CD4-positive, alpha-beta T cell (primary cell): ENCODE data around the gene TCEANC. TPM values are rescaled to one million over a fixed set of nuclear protein-coding genes. Genes with fewer than 3 reads are reported as not detected.
A peak's percentile ranks its signal among the peaks of the same experiment; 100 is the strongest.

Source experiments
- ATAC-seq: fragments of 200-7000 bp; cut with Tn5 transposase; one replicate; pipeline ENCODE4 v1.10.0; 2022; ENCODE audit warnings: mild to moderate bottlenecking; ENCODE audit not compliant: poor library complexity
- CTCF ChIA-PET: fragments of 350-600 bp; sonication (Branson Sonifier 250); formaldehyde crosslinking; loops from one replicate; lab custom pipeline; 2021; ENCODE audit warnings: antibody characterized with exemption, inconsistent platforms; lab: Charles Lee
- POLR2A ChIA-PET: fragments of 350-600 bp; sonication (Branson Sonifier 250); formaldehyde crosslinking; loops from one replicate; lab custom pipeline; 2021; ENCODE audit warnings: antibody characterized with exemption, inconsistent platforms; lab: Charles Lee
- DNase-seq, 14 experiments: peaks; one replicate each; pipeline ENCODE4 v3.0.0-alpha.2; 2013 to 2020; ENCODE audit warnings: mixed read lengths in 2 of 14
- H3K27ac ChIP-seq, 2 donors: one replicate each; pipeline versions ENCODE4 v1.5.1 to v1.7.0; 2013; ENCODE audit warnings: low read length in 2 of 2, low read depth in 1 of 2, mild to moderate bottlenecking in 1 of 2
- H3K27me3 ChIP-seq, 2 experiments: 1 replicate in 1 of 2; 2 replicates in 1 of 2; pipeline versions ENCODE4 v1.6.1 to v1.7.0; 2013; ENCODE audit warnings: low read length in 2 of 2, control low read depth in 1 of 2, mild to moderate bottlenecking in 1 of 2, moderate library complexity in 1 of 2; ENCODE audit not compliant: insufficient read depth in 2 of 2, control insufficient read depth in 1 of 2
- H3K36me3 ChIP-seq: one replicate; pipeline ENCODE4 v1.6.1; 2013; ENCODE audit warnings: low read length, control low read depth; ENCODE audit not compliant: insufficient read depth
- H3K4me1 ChIP-seq: one replicate; pipeline ENCODE4 v1.6.1; 2013; ENCODE audit warnings: low read length, control low read depth; ENCODE audit not compliant: insufficient read depth
- H3K4me3 ChIP-seq: one replicate; pipeline ENCODE4 v1.5.1; 2013; ENCODE audit warnings: mild to moderate bottlenecking, low read length, moderate library complexity
- H3K9me3 ChIP-seq, 2 experiments: 1 replicate in 1 of 2; 2 replicates in 1 of 2; pipeline versions ENCODE4 v1.6.1 to v1.7.0; 2013; ENCODE audit warnings: low read length in 2 of 2, mild to moderate bottlenecking in 2 of 2, control low read depth in 1 of 2, moderate library complexity in 1 of 2; ENCODE audit not compliant: control insufficient read depth in 1 of 2, insufficient read depth in 1 of 2
- H3K27ac Mint-ChIP-seq: one replicate; pipeline ENCODE4 v1.8.0; 2020; ENCODE audit warnings: mixed read lengths
- H3K27me3 Mint-ChIP-seq: one replicate; pipeline ENCODE4 v1.8.0; 2021; ENCODE audit warnings: mixed read lengths
- H3K36me3 Mint-ChIP-seq: one replicate; pipeline ENCODE4 v1.8.0; 2021; ENCODE audit warnings: low read depth, mixed read lengths
- H3K4me1 Mint-ChIP-seq: one replicate; pipeline ENCODE4 v1.8.0; 2021; ENCODE audit warnings: low read depth, mixed read lengths
- H3K4me3 Mint-ChIP-seq: one replicate; pipeline ENCODE4 v1.8.0; 2020; ENCODE audit warnings: mild to moderate bottlenecking, mixed read lengths
- H3K9me3 Mint-ChIP-seq: one replicate; pipeline ENCODE4 v1.8.0; 2020; ENCODE audit warnings: mixed read lengths
- intact Hi-C, 2 experiments: fragments of 100-400 bp; cut with DNase I in 1 of 2; cut with micrococcal nuclease in 1 of 2; formaldehyde crosslinking; loops; one replicate each; pipeline versions ENCODE4 v1.15.1 to v1.9.0; 2023 to 2025; cut with DNase I, micrococcal nuclease
- total RNA-seq, 174 experiments: library from RNA in 2 of 174; stranded (reverse) in 2 of 174; gene quantifications; one replicate each; pipeline ENCODE4 v1.2.3 and lab custom pipeline; 2021 to 2026
- TF ChIP-seq, protein P1 (sequence below): fragments of 200-600 bp; IDR thresholded peaks from one replicate; pipeline ENCODE4 v1.8.0; 2022; ENCODE audit warnings: antibody characterized with exemption, mild to moderate bottlenecking

TCEANC gene
- total RNA-seq, 2 experiments from 2014 or later: 6.5 to 8.3 TPM

DNA sequence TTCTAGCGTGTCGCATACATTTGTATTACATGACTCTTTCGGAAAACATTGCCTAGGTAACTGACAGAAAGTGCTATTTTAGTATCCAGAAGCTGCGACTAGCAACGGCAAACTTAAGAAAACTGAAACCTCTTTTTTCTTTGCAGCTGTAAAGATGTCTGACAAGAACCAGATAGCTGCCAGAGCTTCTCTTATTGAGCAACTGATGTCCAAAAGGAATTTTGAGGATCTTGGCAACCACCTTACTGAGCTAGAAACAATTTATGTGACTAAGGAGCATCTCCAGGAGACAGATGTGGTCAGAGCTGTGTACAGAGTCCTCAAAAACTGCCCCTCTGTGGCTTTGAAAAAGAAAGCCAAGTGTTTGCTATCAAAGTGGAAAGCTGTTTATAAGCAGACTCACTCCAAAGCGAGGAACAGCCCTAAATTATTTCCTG, 9.4 kb downstream of the TCEANC start:
- Histone ChIP-seq H3K36me3 (peaks cover 28% of the 10 kb centered on the region), H3K4me1 (peaks cover 3% of the 10 kb centered on the region), H3K4me3 (peak overlapping the region; percentile 19), H3K27ac (peak overlapping the region in 1 of 2 donors; percentile 34), H3K9me3 (no peaks in the 10 kb centered on the region), H3K27me3 (no peaks in the 10 kb centered on the region)
- TF ChIP-seq, protein P1, sequence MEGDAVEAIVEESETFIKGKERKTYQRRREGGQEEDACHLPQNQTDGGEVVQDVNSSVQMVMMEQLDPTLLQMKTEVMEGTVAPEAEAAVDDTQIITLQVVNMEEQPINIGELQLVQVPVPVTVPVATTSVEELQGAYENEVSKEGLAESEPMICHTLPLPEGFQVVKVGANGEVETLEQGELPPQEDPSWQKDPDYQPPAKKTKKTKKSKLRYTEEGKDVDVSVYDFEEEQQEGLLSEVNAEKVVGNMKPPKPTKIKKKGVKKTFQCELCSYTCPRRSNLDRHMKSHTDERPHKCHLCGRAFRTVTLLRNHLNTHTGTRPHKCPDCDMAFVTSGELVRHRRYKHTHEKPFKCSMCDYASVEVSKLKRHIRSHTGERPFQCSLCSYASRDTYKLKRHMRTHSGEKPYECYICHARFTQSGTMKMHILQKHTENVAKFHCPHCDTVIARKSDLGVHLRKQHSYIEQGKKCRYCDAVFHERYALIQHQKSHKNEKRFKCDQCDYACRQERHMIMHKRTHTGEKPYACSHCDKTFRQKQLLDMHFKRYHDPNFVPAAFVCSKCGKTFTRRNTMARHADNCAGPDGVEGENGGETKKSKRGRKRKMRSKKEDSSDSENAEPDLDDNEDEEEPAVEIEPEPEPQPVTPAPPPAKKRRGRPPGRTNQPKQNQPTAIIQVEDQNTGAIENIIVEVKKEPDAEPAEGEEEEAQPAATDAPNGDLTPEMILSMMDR: no peak
- DNase-seq (no peak), ATAC-seq (no peak)
- Mint-ChIP-seq H3K9me3 (no peaks in the 10 kb centered on the region), H3K27ac (peak overlapping the region; percentile 72), H3K4me3 (peak overlapping the region; percentile 51), H3K27me3 (no peaks in the 10 kb centered on the region), H3K4me1 (peaks cover 10% of the 10 kb centered on the region), H3K36me3 (peaks cover 56% of the 10 kb centered on the region)
- CTCF ChIA-PET: interaction anchor here (0.8 to 1.2 kb wide), 2 partner anchors 72 to 174 kb away, joined by 4 read pairs; partner anchors contain the start of genes OFD1 and TRAPPC2
- POLR2A ChIA-PET: interaction anchor here (1.4 to 1.8 kb wide), 3 partner anchors 27 to 73 kb away, joined by 3 to 14 read pairs (median 7); partner anchors contain the start of genes OFD1, RAB9A and TRAPPC2
- intact Hi-C loops: no loop called here

DNA sequence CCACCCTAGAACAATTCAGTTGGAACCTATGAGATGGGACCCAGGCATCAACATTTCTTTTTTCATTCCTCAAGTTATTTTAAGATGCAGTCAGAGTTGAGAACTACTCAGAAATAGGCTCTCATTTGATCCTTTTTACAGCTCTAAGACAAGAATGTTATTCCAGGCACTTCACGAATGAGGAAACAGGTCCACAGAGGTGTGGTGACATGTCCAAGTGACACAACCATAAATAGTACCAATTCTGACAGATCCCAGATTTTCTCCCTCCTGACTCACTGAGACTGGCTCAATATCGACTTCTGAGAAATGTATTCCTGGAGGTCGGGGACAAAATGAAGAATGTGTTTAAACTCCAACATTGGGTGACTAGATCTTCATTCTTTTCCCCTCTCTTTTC, 11.1 kb downstream of the TCEANC start:
- ATAC-seq: no peak

DNA sequence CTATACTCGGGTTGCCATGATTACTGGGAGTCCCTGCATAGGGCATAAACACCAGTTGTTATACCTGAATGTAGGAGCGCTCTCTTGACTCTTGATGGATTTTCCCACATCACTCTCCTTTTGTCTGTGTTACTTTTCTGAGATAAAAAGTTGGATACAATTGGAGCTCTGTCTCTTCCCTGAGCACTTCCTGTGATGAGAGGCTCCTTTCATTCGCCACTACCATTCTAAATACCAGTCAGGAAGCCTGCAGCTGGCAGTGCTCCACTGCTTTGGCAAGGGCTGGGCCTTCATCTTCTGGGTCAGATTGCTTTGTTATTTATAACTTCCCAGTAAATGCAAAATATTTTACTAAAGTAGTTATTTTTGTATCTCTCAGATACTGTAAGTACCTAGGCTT, 13.9 kb downstream of the TCEANC start:
- Histone ChIP-seq H3K36me3 (peaks cover 24% of the 10 kb centered on the region), H3K4me1 (peaks cover 4% of the 10 kb centered on the region), H3K9me3 (no peaks in the 10 kb centered on the region), H3K27ac (no peak overlapping the region), H3K4me3 (no peak overlapping the region), H3K27me3 (no peaks in the 10 kb centered on the region)
- POLR2A ChIA-PET: interaction anchor here (0.5 kb wide), 1 partner anchor 40 kb away, joined by 3 read pairs; no protein-coding TSS in a partner anchor
- TF ChIP-seq, protein P1: no peak
- Mint-ChIP-seq H3K4me3 (no peak overlapping the region), H3K4me1 (peaks cover 10% of the 10 kb centered on the region), H3K27me3 (no peaks in the 10 kb centered on the region), H3K27ac (no peak overlapping the region), H3K9me3 (no peaks in the 10 kb centered on the region), H3K36me3 (peaks cover 41% of the 10 kb centered on the region)
- DNase-seq (no peak), ATAC-seq (no peak)
- CTCF ChIA-PET: interaction anchor here (1.5 kb wide), 1 partner anchor 21 kb away, joined by 3 read pairs; the partner anchor contains the start of gene RAB9A
- intact Hi-C loops: no loop called here

More for the DNA sequence above, 11.1 kb downstream of the TCEANC start:
- Mint-ChIP-seq H3K4me1 (peaks cover 3% of the 10 kb centered on the region), H3K9me3 (no peaks in the 10 kb centered on the region), H3K4me3 (no peak overlapping the region), H3K27me3 (no peaks in the 10 kb centered on the region), H3K36me3 (peaks cover 48% of the 10 kb centered on the region), H3K27ac (no peak overlapping the region)
- TF ChIP-seq, protein P1: no peak
- Histone ChIP-seq H3K9me3 (no peaks in the 10 kb centered on the region), H3K27me3 (no peaks in the 10 kb centered on the region), H3K36me3 (peaks cover 30% of the 10 kb centered on the region), H3K4me3 (no peak overlapping the region), H3K4me1 (peaks cover 6% of the 10 kb centered on the region), H3K27ac (no peak overlapping the region)
- ChIA-PET CTCF (interaction anchor here (0.7 kb wide), 1 partner anchor 12 kb away, joined by 4 read pairs; no protein-coding TSS in a partner anchor), POLR2A (no interaction called here)
- no peak for DNase-seq
- intact Hi-C loops: no loop called here
